ENCODE data around the gene PLXNC1.

The PLXNC1 gene

DNA sequence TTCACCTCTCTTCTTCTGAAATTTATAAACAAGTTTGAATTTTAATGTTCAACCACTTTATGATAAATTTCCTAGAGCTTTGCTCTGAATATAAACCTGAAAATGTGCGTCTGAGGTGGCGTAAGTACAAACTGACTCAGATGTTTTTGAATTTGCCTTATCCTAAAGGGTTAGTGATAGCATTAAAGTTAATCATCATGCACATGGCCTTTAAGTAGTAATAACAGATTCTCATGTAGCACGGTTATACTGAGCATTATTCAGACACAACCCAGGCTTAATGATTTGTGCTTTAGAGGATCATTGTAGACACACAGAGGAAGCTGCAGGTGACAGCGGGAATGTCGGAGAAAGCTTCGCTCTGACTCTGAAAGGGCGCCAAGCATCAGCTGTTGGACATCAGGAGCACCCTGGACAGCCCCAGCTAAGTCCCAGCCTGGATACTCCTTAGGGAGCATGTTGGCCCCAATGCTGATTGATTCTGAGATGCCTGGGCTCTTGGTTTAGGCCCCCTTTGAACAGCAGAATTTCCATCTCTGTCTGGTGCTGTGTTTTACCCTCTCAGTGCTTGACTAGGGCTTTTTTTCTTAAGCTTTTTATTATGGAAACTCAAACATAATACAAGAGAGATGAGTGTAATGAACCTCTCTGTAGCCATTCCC lies 91.1 kb downstream of the PLXNC1 start:
- FAIRE-seq, result no peak
- TF ChIP-seq, protein P1, sequence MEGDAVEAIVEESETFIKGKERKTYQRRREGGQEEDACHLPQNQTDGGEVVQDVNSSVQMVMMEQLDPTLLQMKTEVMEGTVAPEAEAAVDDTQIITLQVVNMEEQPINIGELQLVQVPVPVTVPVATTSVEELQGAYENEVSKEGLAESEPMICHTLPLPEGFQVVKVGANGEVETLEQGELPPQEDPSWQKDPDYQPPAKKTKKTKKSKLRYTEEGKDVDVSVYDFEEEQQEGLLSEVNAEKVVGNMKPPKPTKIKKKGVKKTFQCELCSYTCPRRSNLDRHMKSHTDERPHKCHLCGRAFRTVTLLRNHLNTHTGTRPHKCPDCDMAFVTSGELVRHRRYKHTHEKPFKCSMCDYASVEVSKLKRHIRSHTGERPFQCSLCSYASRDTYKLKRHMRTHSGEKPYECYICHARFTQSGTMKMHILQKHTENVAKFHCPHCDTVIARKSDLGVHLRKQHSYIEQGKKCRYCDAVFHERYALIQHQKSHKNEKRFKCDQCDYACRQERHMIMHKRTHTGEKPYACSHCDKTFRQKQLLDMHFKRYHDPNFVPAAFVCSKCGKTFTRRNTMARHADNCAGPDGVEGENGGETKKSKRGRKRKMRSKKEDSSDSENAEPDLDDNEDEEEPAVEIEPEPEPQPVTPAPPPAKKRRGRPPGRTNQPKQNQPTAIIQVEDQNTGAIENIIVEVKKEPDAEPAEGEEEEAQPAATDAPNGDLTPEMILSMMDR (IDR thresholded peaks at IDR 0.05; ENCODE audit: insufficient read depth, missing control alignments), result no peak

DNA sequence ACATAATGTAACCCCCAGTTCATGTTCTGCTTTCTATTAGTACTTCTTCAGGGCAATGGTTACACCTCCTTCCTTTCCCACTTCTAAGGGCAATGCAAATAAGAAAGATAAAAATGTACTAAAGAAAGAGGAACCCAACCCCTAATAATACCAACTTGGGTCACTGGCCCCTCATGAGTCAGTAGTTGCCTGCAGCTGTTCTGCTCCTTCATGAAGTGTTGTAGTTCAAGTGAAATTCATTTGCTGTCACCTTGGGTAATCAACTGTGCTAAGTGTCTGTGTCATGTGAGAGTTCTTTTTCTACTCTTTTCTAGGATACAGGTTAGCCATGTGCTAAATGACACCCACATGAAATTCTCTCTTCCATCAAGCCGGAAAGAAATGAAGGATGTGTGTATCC lies 91.8 kb downstream of the PLXNC1 start:
- TF ChIP-seq, protein P1 (IDR thresholded peaks at IDR 0.05; ENCODE audit: insufficient read depth, missing control alignments), result no peak
- FAIRE-seq (no peak), DNase-seq (ENCODE audit: insufficient read length, low spot score) (no peak)

More for the DNA sequence above, 91.1 kb downstream of the PLXNC1 start:
- no peak for DNase-seq (ENCODE audit: insufficient read length, low spot score)

DNA sequence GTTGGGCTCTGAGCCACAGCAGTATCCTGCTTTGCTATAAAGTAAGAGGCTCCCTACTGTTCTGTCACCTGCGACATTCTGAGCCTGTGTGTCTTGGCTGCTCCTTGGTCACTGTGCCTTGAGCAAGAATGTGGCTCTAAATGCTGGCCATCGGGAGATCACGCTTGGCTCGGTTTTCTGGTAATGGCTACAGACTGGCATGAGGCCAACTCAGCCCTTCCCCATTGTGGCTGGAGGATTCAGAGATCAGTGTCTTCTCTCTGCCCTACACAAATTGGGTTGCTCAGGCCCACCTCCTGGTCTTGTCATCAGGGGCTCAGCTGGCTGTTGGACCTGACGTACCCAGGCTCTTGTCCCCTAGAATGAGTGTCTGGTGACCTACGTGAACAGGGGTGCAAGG lies 94.5 kb downstream of the PLXNC1 start:
- no peak for DNase-seq (ENCODE audit: insufficient read length, low spot score)
- TF ChIP-seq, protein P1 (IDR thresholded peaks at IDR 0.05; ENCODE audit: insufficient read depth, missing control alignments), result no peak
- FAIRE-seq, result no peak

DNA sequence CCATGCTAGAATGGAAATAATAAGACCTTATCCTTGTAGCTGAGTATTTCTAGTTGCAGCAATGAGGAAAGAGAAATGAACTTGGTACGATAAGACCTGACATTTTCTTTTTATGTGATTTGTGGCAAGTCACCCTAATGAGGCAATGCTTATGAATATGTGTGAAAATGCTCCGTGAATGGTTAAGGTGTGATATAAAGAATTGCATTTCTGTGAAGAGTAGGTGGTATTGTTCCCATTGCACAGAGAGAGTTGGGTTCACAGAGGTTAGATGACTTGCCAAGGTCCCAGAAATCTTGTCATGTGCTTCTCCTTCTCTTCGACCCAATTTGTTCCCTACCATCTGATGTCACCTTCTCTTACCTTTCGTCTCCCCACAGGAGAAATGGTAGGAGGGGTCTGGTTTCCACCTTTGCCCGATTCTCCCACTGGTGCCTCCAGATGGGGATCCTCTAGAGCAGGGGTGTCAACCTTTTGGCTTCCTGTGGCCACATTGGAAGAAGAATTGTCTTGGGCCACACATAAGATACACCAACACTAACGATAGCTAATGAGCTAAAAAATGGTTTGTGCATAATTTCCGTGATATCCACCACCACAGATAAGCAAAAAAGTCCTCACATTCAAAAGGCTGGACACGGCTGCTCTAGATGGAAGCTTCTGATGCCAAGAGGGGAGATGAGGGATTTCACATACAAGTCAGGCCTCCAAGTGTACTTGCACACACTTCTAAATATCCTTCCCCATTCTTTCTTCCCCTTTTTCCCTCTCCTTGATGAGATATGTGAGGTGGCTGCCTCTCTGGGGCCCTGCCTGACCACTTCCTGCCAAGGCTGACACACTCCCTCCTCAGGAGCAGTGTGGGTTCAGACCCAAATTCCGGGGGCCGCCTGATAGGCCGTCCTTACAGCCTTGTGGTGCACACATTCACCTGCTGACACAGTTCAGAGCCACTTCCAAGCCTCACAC lies 96.1 kb downstream of the PLXNC1 start:
- FAIRE-seq, result no peak
- DNase-seq (ENCODE audit: insufficient read length, low spot score), result no peak
- TF ChIP-seq, protein P1 (IDR thresholded peaks at IDR 0.05; ENCODE audit: insufficient read depth, missing control alignments), result no peak

DNA sequence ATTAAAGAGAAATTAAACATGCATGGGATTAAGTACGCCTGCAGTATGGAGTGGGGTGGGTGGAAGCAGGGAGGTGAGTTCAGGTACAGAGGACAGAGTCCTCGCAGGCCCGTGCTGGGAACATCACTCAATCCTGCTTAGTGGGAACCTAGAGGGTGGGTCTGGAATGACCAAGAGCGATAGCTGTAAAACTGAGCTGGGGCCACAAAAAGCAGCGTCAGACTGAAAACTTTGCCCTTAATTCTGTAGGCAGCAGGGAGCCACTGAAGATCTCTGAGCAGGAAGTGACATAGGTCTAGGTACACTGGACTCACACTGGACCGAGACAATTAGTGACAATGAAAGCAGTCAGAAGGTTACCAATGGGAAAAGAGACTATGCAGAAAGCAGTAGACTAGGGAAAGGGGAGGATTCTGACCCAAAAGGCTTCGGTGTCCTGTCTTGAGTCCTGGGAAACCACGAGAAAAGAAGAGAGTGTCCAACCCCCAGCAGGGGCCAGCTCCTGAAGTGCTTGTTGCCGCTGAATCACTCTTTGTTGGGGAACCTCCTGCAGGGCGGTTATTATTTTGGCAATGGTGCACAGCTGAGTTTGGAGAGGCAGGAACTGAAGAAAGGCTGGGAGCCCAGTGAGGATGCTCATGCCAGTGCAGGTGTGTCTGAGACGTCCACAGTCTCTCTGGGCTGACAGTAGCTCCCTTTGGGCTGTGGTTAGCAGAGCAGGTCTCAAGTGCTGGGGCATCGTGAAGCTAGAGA lies 97.4 kb downstream of the PLXNC1 start:
- DNase-seq (ENCODE audit: insufficient read length, low spot score) (no peak), FAIRE-seq (no peak)
- TF ChIP-seq, protein P1 (IDR thresholded peaks at IDR 0.05; ENCODE audit: insufficient read depth, missing control alignments), result no peak

DNA sequence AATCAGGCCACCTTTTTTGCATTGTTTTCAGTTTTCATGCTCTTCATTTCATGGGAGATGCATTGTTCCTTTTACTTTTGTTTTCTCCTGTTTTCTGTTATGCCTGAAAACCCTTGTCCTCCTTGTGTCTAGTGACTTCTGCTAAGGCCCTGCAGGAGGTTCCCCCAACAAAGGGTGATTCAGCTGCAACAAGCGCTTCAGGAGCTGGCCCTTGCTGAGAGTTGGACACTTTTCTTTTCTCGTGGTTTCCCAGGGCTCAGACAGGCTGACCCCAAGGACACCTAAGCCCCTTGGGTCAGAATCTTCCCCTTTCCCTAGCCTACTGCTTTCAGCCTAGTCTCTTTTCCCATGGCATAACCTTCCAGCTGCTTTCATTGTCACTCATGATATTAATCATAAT lies 98.9 kb downstream of the PLXNC1 start:
- no peak for DNase-seq (ENCODE audit: insufficient read length, low spot score)
- FAIRE-seq, result no peak
- TF ChIP-seq, protein P1 (IDR thresholded peaks at IDR 0.05; ENCODE audit: insufficient read depth, missing control alignments), result no peak

All from D721Med (cell line).